Stimulated activated CD4-positive, alpha-beta T cell treated with anti-CD3 and anti-CD28 coated beads, Interleukin-1b, Interleukin-23, amount 100 ng/mL, for 24 hours (primary cell): Measurements from ENCODE around the gene SPAG16.
"Not testable (repeated sequence)": the region's sequence is repeated elsewhere in the genome, so short reads cannot be mapped to it uniquely, and the experiment has no call there.

Experiments
- DNase-seq, 4 experiments: peaks; one replicate each; pipeline ENCODE4 v3.0.0-alpha.2; 2020; ENCODE audit warnings: low read depth in 4 of 4, low spot score in 1 of 4

Gene SPAG16

DNA sequence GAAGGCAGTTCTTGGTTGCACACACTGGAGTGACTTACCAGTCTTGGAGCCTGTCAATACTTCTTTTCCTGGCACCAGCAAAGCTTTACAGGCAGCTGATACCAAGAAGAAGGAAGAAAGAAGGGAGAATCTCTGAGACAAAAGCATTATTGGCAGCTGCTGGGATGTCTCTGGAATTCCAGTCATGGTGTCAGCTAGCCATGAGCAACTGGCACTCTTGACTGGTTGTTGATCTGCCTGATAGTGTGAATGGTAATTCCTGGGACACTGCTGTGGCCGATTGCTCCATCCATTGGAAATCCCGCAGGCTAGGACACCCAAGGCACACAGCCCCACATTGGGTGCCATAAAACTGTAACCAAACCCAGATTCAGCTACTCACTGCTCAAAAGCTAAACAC lies 17.8 kb upstream of the SPAG16 start:
- DNase-seq: no peak

GRCh38 chr2:213271947-213272346 lies 12.3 kb upstream of the SPAG16 start:
- no peak for DNase-seq

DNA sequence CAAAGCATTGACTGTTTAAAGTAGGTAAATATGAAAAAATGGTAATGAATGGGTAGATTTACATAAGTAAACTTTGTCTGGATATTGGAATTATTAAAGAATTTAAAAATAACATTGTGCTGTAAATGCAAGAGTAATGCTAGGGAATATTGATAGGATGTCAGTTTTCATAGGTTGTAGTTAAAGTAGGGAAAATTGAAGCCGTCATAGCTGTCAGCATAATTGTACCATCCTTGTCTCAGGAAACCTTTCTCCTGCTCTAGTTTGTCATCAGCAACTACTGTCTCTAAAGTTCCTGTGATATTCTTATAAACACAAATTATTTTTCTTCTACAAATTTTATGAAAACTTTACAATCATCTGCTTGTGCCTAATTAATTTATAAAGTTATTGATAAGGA lies 10.1 kb upstream of the SPAG16 start:
- no peak for DNase-seq

- DNase-seq: no peak
Observed at GRCh38 chr2:213275265-213275664, 9.0 kb upstream of the SPAG16 start.

GRCh38 chr2:213277134-213277533 lies 7.1 kb upstream of the SPAG16 start:
- not testable (repeated sequence) for DNase-seq

GRCh38 chr2:213279116-213279620 lies 5.1 kb upstream of the SPAG16 start:
- DNase-seq: no peak

GRCh38 chr2:213279971-213280370 lies 4.3 kb upstream of the SPAG16 start:
- DNase-seq: no peak

DNA sequence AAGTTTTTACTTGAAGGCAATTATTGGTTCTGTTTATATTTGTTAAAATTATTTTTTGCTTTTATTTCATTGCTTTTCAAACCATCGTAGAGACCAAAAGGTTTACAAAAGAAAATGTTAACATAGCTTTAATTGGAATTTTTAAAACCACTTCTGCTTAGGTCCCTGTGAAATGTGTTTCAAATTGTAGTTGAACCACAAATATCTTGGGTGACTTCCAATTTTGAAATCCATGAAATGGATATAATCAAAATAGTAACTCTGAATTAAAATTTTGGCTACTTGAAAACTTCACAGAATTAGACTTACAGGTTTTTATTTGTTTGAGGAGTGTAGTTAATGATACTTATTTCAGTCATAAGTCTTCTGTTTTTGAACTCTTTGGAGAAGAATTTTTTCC lies 3.1 kb upstream of the SPAG16 start:
- no peak for DNase-seq

DNA sequence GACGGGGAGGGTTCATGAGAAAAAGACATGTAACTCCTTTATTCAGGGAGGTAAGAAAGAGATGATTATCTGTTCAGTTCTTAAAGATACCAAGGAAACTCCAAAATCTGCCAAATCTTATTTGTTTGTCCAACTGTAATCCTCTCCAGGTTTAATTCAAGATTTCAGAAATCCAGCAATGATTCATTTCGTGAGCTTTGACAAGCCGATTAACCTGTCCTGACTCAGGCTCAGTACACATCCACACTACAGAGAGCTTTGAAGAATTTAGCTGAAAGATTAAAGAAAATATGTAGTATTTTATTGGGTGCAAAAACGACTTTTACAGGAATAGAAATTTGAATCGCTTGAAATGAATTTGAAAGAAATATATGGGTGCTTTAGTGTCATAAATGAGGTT lies 1.1 kb downstream of the SPAG16 start:
- no peak for DNase-seq

- DNase-seq: no peak
Observed at GRCh38 chr2:213286161-213286560, 1.9 kb downstream of the SPAG16 start.

DNA sequence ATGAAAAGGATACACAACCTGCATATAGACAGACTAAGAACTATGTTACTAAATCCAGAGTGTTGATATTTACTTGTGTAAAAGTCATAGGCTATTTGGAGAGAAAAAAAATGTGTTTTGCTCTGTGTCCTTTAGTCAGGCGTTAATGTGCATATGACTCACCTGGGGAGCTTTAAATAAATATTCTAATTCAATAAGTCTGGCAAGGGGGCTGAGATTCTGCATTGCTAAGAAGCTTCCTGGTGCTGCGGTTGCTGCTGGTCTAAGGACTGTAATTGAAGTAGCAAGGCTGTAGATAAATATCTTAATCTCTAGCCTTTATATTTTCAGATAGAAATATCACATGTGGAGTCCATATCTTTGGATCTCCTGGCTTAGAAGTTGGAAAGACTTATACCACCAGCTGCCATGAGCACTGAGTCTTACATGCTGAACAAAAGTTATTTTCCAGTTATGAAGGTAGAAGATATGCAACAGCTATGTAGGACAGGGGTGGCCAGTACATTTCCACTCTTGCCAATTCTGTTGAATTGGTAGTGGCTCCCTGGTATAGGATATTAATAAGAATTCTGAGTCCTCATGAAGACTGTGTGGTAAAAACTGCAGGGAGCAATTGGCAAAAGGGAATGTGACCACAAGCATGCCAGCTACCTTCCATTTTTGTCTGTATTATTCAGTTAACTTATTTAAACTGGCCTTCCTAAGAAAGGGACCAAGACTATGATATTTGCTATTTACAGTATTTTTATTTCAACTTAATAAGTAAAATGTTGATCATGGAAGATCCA lies 4.8 kb downstream of the SPAG16 start:
- DNase-seq: no peak

DNA sequence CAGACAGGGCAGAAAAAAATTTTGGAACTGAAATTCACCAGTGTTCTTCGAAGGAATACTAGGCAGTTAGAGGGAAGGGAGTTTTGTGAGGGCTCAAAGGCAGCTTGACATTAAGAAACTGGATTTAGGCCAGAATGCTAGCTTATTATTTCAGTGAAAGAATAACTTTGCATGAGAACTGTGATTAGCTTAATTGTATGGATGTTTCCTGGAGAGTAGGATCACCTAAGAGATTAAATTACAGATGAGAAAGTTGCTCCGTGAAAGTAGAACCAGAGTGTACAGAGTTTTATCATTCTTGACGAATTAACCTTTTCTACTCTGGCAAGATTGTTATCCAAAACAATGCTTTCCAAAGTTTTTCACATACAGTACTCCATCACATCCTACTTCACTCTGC lies 6.2 kb downstream of the SPAG16 start:
- no peak for DNase-seq

GRCh38 chr2:213296270-213296669 lies 12.0 kb downstream of the SPAG16 start:
- DNase-seq: no peak

DNA sequence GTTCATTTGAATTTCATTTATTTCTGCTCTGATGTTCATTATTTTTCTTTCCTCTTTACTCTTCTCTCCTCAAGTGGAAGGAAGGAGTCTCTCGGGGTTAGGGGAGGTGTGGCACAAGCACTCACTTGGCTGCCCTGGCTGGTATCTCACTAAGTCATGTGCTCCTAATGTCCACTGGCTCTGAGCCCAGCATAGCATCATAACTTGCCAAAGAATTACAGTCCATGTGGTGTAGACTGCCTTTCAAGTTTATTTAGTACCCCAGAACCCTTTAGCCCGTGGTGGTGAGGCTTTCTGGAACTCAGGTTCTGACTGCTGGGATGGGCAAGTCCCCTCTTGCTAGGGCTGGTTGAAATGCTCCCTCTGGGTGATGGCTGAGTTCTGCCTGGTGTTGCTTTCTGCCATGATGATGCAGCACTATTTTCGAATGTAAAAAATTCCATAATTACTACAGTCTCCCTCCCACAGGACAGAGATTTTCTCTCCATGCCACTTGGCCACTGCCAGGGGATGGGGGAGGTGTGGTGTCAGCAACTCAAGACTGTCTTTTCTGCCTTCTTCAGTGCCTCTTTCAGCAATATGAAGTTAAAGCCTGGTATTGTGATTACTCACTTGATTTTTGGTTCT lies 22.2 kb downstream of the SPAG16 start:
- no peak for DNase-seq

GRCh38 chr2:213315168-213315876 lies 31.1 kb downstream of the SPAG16 start:
- no peak for DNase-seq

- DNase-seq: no peak
Observed at GRCh38 chr2:213316001-213316735, 31.9 kb downstream of the SPAG16 start.

- no peak for DNase-seq
Observed at GRCh38 chr2:213317929-213318328, 33.7 kb downstream of the SPAG16 start.

DNA sequence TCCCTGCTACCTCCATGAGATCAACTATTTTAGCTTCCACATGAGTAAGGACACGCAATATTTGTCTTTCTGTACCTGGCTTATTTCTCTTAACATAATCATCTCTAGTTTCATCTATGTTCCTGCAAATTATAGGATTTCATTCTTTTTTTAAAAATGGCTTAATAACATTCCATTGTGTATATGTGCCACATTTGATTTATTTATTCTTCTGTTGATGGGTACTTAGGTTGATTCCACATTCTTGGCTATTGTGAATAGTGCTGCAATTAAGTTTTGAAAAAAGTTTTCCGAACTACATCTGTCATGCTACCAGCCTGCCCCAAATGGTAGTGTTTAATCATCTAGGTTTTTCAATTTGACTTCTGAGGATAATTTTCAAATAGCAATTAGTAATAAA lies 36.3 kb downstream of the SPAG16 start:
- DNase-seq: no peak

- DNase-seq: no peak
Observed at GRCh38 chr2:213336253-213336770, 52.0 kb downstream of the SPAG16 start.

- no peak for DNase-seq
Observed at GRCh38 chr2:213353419-213353818, 69.2 kb downstream of the SPAG16 start.

DNA sequence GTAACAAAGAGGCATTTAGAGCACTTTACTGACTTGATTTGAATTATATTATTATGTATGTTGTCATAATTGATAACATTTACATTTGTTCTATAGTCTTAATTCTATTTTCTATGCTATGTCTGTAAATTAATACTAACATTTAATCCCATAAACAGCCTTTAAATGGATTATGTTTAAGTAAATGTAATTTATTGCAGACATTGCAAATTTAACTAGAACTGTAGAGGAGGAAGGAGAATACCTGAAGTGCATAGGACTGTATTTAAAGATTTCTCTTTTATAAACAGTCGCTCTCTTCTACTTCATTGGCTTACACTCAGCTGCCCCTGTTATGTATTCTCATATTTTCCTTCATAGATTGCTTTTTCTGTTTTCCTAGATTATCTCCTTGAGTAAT lies 92.4 kb downstream of the SPAG16 start:
- no peak for DNase-seq
